H9 (cell line): ENCODE measurements around the gene IQGAP2. TPM values are rescaled to one million over a fixed set of nuclear protein-coding genes. Genes with fewer than 3 reads are reported as not detected.
A peak's percentile ranks its signal among the peaks of the same experiment; 100 is the strongest.

Source experiments
- DNase-seq: peaks from one replicate; pipeline ENCODE4 v3.0.0-alpha.2; 2017
- H2AFZ ChIP-seq: one replicate; pipeline ENCODE4 v1.6.1; 2013; ENCODE audit warnings: mild to moderate bottlenecking, low read length, control low read depth, moderate library complexity
- H2AK5ac ChIP-seq: 2 replicates; pipeline ENCODE4 v1.6.1; 2013; ENCODE audit warnings: low read length, control low read depth, mixed read lengths; ENCODE audit not compliant: insufficient read length
- H2BK120ac ChIP-seq: one replicate; pipeline ENCODE4 v1.6.1; 2013; ENCODE audit warnings: low read depth, mild to moderate bottlenecking, low read length, control low read depth, inconsistent platforms; ENCODE audit not compliant: poor library complexity, severe bottlenecking
- H2BK12ac ChIP-seq: 2 replicates; pipeline ENCODE4 v1.6.1; 2013; ENCODE audit warnings: low read length, control low read depth, mixed read lengths, low read depth; ENCODE audit not compliant: insufficient read length
- H2BK15ac ChIP-seq: 2 replicates; pipeline ENCODE4 v1.6.1; 2013; ENCODE audit warnings: low read depth, low read length, control low read depth
- H2BK20ac ChIP-seq: one replicate; pipeline ENCODE4 v1.6.1; 2013; ENCODE audit warnings: low read depth, mild to moderate bottlenecking, low read length, control low read depth, inconsistent platforms; ENCODE audit not compliant: poor library complexity, severe bottlenecking
- H2BK5ac ChIP-seq: 2 replicates; pipeline ENCODE4 v1.6.1; 2013; ENCODE audit warnings: low read length, control low read depth, mixed read lengths; ENCODE audit not compliant: insufficient read length
- H3K14ac ChIP-seq: 2 replicates; pipeline ENCODE4 v1.6.1; 2013; ENCODE audit warnings: low read length, control low read depth; ENCODE audit not compliant: insufficient read depth
- H3K18ac ChIP-seq: 2 replicates; pipeline ENCODE4 v1.6.1; 2013; ENCODE audit warnings: low read depth, mild to moderate bottlenecking, mixed read lengths, low read length, control low read depth; ENCODE audit not compliant: insufficient read length
- H3K23ac ChIP-seq: 2 replicates; pipeline ENCODE4 v1.6.1; 2013; ENCODE audit warnings: low read length, control low read depth, mixed read lengths, low read depth; ENCODE audit not compliant: insufficient read length
- H3K23me2 ChIP-seq: 2 replicates; pipeline ENCODE4 v1.6.1; 2013; ENCODE audit warnings: low read depth, mild to moderate bottlenecking, mixed read lengths, low read length, control low read depth; ENCODE audit not compliant: insufficient read length, poor library complexity, severe bottlenecking
- H3K27ac ChIP-seq: 2 replicates; pipeline ENCODE4 v1.5.1; 2013; ENCODE audit warnings: low read length, control low read depth, mixed read lengths, low read depth; ENCODE audit not compliant: insufficient read length
- H3K27me3 ChIP-seq: 2 replicates; pipeline ENCODE4 v1.6.1; 2013; ENCODE audit warnings: low read length, control low read depth, inconsistent platforms; ENCODE audit not compliant: insufficient read depth
- H3K4ac ChIP-seq: 2 replicates; pipeline ENCODE4 v1.6.1; 2013; ENCODE audit warnings: low read depth, mild to moderate bottlenecking, control low read depth, inconsistent platforms, low read length, moderate library complexity
- H3K4me1 ChIP-seq: 2 replicates; pipeline ENCODE4 v1.6.1; 2013; ENCODE audit warnings: low read length, control low read depth, inconsistent platforms; ENCODE audit not compliant: insufficient read depth
- H3K4me2 ChIP-seq: 2 replicates; pipeline ENCODE4 v1.6.1; 2013; ENCODE audit warnings: low read length, control low read depth, mixed read lengths; ENCODE audit not compliant: insufficient read length, insufficient read depth
- H3K56ac ChIP-seq: 2 replicates; pipeline ENCODE4 v1.6.1; 2013; ENCODE audit warnings: low read depth, mild to moderate bottlenecking, mixed read lengths, low read length, control low read depth; ENCODE audit not compliant: insufficient read length
- H3K79me1 ChIP-seq: 2 replicates; pipeline ENCODE4 v1.6.1; 2013; ENCODE audit warnings: low read depth, mild to moderate bottlenecking, moderate library complexity, low read length, control low read depth, inconsistent platforms; ENCODE audit not compliant: insufficient read depth, poor library complexity, severe bottlenecking
- H3K79me2 ChIP-seq: 2 replicates; pipeline ENCODE4 v1.6.1; 2013; ENCODE audit warnings: low read length, control low read depth, inconsistent platforms; ENCODE audit not compliant: insufficient read depth
- H3K9ac ChIP-seq: 2 replicates; pipeline ENCODE4 v1.6.1; 2013; ENCODE audit warnings: low read length, control low read depth, mixed read lengths; ENCODE audit not compliant: insufficient read length; ENCODE audit errors: extremely low read depth
- H3K9me3 ChIP-seq: one replicate; pipeline ENCODE4 v1.6.1; 2013; ENCODE audit warnings: low read depth, low read length, inconsistent platforms; ENCODE audit not compliant: control insufficient read depth
- H3T11ph ChIP-seq: one replicate; pipeline ENCODE4 v1.6.1; 2013; ENCODE audit warnings: mild to moderate bottlenecking, low read length, control low read depth, inconsistent platforms
- H4K20me1 ChIP-seq: one replicate; pipeline ENCODE4 v1.6.1; 2013; ENCODE audit not compliant: control insufficient read depth, insufficient read length, insufficient read depth
- H4K5ac ChIP-seq: 2 replicates; pipeline ENCODE4 v1.6.1; 2013; ENCODE audit warnings: low read depth, mild to moderate bottlenecking, mixed read lengths, low read length, control low read depth; ENCODE audit not compliant: insufficient read length
- H4K8ac ChIP-seq: replicated peaks from 2 replicates; pipeline ENCODE4 v1.6.1; 2013; ENCODE audit warnings: low read length, control low read depth, mixed read lengths, low read depth; ENCODE audit not compliant: insufficient read length
- H4K91ac ChIP-seq: 2 replicates; pipeline ENCODE4 v1.6.1; 2013; ENCODE audit warnings: low read depth, mild to moderate bottlenecking, moderate library complexity, mixed read lengths, low read length, control low read depth; ENCODE audit not compliant: insufficient read length
- H3K27ac Mint-ChIP-seq, 3 experiments: 2 replicates in 2 of 3; 3 replicates in 1 of 3; pipeline ENCODE4 v1.8.0; 2020 to 2021; ENCODE audit warnings: mixed read lengths in 3 of 3, mild to moderate bottlenecking in 1 of 3, moderate library complexity in 1 of 3
- H3K27me3 Mint-ChIP-seq: 2 replicates; pipeline ENCODE4 v1.8.0; 2021; ENCODE audit warnings: low read depth, mild to moderate bottlenecking, moderate library complexity, mixed read lengths
- H3K36me3 Mint-ChIP-seq, 3 experiments: 2 replicates in 2 of 3; 3 replicates in 1 of 3; pipeline ENCODE4 v1.8.0; 2020 to 2021; ENCODE audit warnings: low read depth in 3 of 3, mixed read lengths in 3 of 3; ENCODE audit not compliant: insufficient read depth in 1 of 3
- H3K4me1 Mint-ChIP-seq, 2 experiments: 2 replicates each; pipeline ENCODE4 v1.8.0; 2020; ENCODE audit warnings: mixed read lengths in 2 of 2
- H3K4me3 Mint-ChIP-seq, 2 experiments: 2 replicates in 1 of 2; 3 replicates in 1 of 2; pipeline ENCODE4 v1.8.0; 2020 to 2021; ENCODE audit warnings: mild to moderate bottlenecking in 2 of 2, mixed read lengths in 2 of 2, moderate library complexity in 1 of 2
- H3K9me3 Mint-ChIP-seq, 2 experiments: 2 replicates in 1 of 2; 3 replicates in 1 of 2; pipeline ENCODE4 v1.8.0; 2020; ENCODE audit warnings: mild to moderate bottlenecking in 2 of 2, mixed read lengths in 2 of 2, moderate library complexity in 1 of 2
- CTCF ChIP-seq: fragments of 200-600 bp; sonication (generic); conservative IDR thresholded peaks from 3 replicates; pipeline ENCODE4 v1.8.0; 2021; ENCODE audit warnings: antibody characterized with exemption, mild to moderate bottlenecking
- WGBS: extraction: QIAGEN DNeasy Blood & Tissue Kit; methylation state at CpG from one replicate; pipeline ENCODE4 v1.1.7; 2013; ENCODE audit warnings: missing lambda C conversion rate, low lambda C conversion rate, mixed read lengths; ENCODE audit not compliant: insufficient read length; ENCODE audit errors: extremely low coverage; 5-methylcytosine and 5-hydroxymethylcytosine counted together
- total RNA-seq: library from RNA; stranded (reverse); gene quantifications from 2 replicates; pipeline ENCODE4 v1.2.1, GENCODE V29; 2021

Gene IQGAP2
- total RNA-seq, 1 experiment from 2014 or later = 22.5 TPM

- no peak overlapping the region for H4K8ac ChIP-seq
- no peak overlapping the region for H3K4ac ChIP-seq
- no peak overlapping the region for H3K27ac ChIP-seq
- H3K9me3 ChIP-seq = no peaks in the 10 kb centered on the region
- H3K27ac Mint-ChIP-seq = peak overlapping the region in 1 of 3 experiments; percentile 60; a peak in 2 of 7 replicates
- no peak overlapping the region for H3K56ac ChIP-seq
- no peak overlapping the region for H2AK5ac ChIP-seq
- no peak overlapping the region for H2BK15ac ChIP-seq
- H3K4me1 Mint-ChIP-seq = peaks cover 3 to 5% of the 10 kb centered on the region in 2 experiments; a peak in 3 of 4 replicates
- H2BK5ac ChIP-seq = no peak overlapping the region
- TF ChIP-seq CTCF = no peak
- H4K20me1 ChIP-seq = no peaks in the 10 kb centered on the region
- H2AFZ ChIP-seq = no peak overlapping the region
- H3K27me3 Mint-ChIP-seq = no peaks in the 10 kb centered on the region
- H3K4me2 ChIP-seq = no peak overlapping the region
- no peak overlapping the region for H3K14ac ChIP-seq
- no CpG with 5 or more reads among the region's 5 CpGs for WGBS
- H2BK20ac ChIP-seq = no peak overlapping the region
- no peak overlapping the region for H4K91ac ChIP-seq
- no peak overlapping the region for H3K9ac ChIP-seq
- no peaks in the 10 kb centered on the region for H3K79me2 ChIP-seq
- H3K27me3 ChIP-seq = no peaks in the 10 kb centered on the region
- no peaks in the 10 kb centered on the region for H3K79me1 ChIP-seq
- H3K4me1 ChIP-seq = no peaks in the 10 kb centered on the region
- peaks cover 0 to 2% (median 0%) of the 10 kb centered on the region in 3 experiments; a peak in 2 of 7 replicates for H3K36me3 Mint-ChIP-seq
- H4K5ac ChIP-seq = no peak overlapping the region
- H3K9me3 Mint-ChIP-seq = no peaks in the 10 kb centered on the region
- H3K23me2 ChIP-seq = no peaks in the 10 kb centered on the region
- H3K18ac ChIP-seq = no peak overlapping the region
- DNase-seq = no peak
- H2BK12ac ChIP-seq = no peak overlapping the region
- H3T11ph ChIP-seq = no peak overlapping the region
- H3K23ac ChIP-seq = no peak overlapping the region
- H2BK120ac ChIP-seq = no peak overlapping the region
- no peak overlapping the region for H3K4me3 Mint-ChIP-seq
These were observed 158.1 kb downstream of the IQGAP2 start for GRCh38 chr5:76560952-76561891.
